ENCODE data around the gene HUS1.

Gene HUS1

DNA sequence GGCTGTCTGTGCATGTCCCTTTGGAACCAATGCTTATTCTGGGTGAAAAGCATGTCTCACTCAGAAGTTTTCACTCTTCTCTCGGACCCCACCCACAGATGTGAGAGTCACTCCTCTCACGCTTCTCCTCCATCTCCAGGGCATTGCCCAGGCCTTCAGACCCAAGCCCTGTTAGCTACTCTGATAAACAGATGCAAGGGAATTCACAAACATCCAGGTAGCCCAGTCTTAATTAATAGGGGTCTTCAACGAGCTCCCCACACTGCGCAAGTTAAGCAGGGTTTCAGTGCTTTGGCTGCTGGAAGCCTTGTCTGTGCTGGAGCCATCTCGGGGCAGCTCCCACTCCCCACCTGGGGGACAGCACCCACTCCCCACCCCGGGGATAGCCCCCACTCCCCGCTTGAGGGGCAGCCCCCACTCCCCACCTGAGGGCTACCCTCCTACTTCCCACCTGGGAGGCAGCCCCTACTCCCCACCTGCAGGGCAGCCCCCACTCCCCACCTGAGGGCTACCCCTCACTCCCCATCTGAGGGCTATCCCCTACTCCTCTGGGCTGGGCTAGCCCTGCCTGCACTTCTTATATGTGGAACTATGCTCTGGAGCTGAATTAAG is 39.9 kb downstream of the HUS1 start:
- TF ChIP-seq, protein P1, sequence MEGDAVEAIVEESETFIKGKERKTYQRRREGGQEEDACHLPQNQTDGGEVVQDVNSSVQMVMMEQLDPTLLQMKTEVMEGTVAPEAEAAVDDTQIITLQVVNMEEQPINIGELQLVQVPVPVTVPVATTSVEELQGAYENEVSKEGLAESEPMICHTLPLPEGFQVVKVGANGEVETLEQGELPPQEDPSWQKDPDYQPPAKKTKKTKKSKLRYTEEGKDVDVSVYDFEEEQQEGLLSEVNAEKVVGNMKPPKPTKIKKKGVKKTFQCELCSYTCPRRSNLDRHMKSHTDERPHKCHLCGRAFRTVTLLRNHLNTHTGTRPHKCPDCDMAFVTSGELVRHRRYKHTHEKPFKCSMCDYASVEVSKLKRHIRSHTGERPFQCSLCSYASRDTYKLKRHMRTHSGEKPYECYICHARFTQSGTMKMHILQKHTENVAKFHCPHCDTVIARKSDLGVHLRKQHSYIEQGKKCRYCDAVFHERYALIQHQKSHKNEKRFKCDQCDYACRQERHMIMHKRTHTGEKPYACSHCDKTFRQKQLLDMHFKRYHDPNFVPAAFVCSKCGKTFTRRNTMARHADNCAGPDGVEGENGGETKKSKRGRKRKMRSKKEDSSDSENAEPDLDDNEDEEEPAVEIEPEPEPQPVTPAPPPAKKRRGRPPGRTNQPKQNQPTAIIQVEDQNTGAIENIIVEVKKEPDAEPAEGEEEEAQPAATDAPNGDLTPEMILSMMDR (IDR thresholded peaks at IDR 0.05; ENCODE audit: borderline replicate concordance, insufficient read depth, low read depth, low read length): no peak
- no peak overlapping the region for H3K4me3 ChIP-seq (ENCODE audit: low read depth, low read length)

DNA sequence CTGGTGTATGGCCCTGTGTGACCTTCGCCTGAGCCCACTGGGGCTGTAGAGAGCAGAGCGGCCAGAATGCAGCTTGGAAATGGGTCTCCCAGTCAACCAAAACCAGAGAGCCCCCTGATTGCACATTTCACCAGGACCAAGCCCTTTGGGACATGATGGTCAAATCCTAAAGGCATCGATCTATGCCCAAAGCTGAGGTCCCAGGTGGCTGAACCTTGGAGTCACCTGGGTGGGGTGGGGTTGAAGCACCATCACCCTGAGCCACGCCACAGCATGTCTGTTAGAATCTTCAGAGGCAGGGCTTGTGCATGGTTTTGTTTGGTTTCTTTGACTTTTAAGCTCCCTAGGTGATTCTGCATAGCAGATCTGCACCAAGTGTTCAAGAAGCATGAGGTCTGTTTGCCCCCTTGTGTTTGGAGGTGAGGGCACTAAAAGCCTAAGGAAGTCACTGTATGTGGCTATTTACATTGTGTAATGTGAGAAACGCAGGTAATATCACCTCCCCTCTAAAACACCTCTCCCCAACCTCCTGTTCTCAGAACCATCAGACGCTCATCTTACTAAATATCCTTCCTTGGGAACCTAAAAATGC is 40.7 kb downstream of the HUS1 start:
- H3K4me3 ChIP-seq (ENCODE audit: low read depth, low read length): no peak overlapping the region
- TF ChIP-seq, protein P1 (IDR thresholded peaks at IDR 0.05; ENCODE audit: borderline replicate concordance, insufficient read depth, low read depth, low read length): no peak

DNA sequence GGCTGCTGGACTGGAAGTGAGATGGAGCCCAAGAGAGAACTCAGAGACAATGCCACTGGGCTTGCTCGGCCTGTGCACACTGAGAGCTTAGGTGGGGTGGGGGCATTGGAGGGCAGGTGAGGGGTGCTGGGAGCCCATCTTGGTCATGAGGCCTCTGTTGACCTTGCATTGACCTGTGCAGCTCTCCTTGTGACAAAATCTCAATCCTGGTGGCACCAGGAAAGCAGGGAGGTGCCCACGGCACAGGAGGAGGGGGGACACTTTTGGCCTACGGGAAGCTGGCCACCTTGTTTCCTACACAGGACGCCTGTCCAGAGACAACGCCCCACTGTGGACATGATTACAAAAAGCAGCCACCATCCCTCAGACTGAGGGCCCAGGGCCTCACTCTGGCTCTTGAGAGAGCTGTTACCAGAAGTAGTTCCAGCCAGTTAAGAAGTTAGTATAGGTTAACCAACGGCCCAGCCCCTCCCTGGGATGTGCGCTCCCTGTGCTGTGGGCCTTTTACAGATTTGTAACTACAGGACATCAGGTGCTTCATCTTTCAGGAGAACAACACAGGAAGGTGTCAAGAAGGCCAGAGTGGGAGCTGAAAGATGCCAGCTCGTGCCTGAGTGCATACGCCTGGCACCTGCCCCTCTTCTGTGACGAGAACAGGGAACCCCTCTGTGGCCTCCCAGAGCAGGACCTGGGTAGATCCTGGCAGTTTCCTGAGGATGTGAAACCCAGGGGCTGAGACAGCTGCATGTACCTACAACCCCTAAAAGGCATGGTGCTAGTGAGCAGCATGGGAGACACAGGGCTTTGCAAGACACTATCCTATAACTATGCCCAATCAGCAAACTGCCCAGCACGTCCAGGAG is 41.5 kb downstream of the HUS1 start:
- peak overlapping the region; percentile 31 for H3K4me3 ChIP-seq (ENCODE audit: low read depth, low read length)
- TF ChIP-seq, protein P1 (IDR thresholded peaks at IDR 0.05; ENCODE audit: borderline replicate concordance, insufficient read depth, low read depth, low read length): no peak

DNA sequence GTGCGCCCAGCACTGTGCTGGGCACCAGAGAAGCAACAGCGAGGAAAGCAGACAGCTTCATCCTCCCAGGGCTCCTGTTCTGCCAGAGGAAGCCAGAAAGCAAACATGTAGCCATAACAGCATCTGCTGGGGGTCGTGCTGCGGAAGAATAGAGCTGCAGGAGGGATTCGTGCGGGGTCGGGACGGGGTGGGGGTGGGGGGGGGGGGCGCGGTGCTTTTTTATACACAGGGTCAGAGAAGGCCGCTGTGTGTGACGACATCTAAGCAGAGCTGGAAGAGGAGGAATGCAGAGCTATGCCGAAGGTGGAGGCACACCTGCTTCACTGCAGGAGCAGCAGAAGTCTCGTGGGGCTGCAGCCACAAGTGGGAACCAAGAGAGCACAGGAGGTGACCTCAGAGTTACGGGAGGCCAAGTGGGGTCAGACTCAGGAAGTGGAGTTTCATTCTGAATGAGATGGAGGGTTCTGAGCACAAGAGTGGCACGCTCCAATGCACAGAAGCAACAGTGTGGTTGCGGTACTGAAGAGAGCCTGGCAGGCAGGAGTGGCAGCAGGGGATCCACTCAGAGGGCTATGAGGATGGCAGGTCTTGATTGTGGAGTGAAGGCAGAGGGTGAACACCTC is 42.2 kb downstream of the HUS1 start:
- TF ChIP-seq, protein P1 (IDR thresholded peaks at IDR 0.05; ENCODE audit: borderline replicate concordance, insufficient read depth, low read depth, low read length): no peak
- peak overlapping the region; percentile 31 for H3K4me3 ChIP-seq (ENCODE audit: low read depth, low read length)

DNA sequence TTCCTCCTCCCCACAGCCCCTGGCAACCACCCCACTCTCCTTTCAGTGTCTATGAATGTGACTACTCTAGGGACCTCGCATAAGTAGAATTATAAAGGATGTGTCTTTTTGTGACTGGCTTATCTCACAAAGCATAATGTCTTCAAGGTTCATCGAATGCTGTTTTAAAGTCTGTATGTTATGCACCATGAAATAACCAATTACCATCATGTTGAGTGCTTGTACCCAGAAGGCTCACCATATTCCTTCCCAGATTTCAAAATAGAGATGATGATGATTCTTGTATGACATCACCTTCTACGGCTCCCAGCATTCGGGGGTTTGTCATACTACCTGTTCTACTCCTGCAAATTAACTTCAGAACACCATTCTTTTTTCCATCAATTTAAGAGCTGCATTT is 43.1 kb downstream of the HUS1 start:
- no peak overlapping the region for H3K4me3 ChIP-seq (ENCODE audit: low read depth, low read length)
- TF ChIP-seq, protein P1 (IDR thresholded peaks at IDR 0.05; ENCODE audit: borderline replicate concordance, insufficient read depth, low read depth, low read length): no peak

DNA sequence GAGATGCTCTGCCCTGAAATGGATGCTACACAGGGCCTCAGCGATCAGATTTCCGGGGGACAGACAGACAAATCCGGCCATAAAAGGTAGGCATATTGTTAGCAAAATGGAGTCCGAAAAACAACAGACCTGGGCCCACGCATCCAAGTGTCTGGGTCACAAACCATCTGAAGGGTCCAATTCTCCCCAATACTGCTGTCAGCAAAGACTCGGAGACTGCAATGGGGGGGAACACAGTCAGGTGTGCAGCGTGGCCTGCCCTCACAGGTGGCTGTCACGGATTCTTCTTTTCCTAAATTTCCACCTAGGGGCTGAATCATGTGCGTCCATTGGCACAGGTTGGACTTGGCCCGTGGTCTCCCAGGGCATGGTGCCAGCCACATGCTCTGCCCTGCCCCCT is 44.1 kb downstream of the HUS1 start:
- TF ChIP-seq, protein P1 (IDR thresholded peaks at IDR 0.05; ENCODE audit: borderline replicate concordance, insufficient read depth, low read depth, low read length): no peak
- H3K4me3 ChIP-seq (ENCODE audit: low read depth, low read length): no peak overlapping the region
